Psoas muscle (tissue), 8 donors: Measurements from ENCODE around the gene TMPRSS3. TPM values are rescaled to one million over a fixed set of nuclear protein-coding genes. Genes with fewer than 3 reads are reported as not detected.

ENCODE experiments used
- ATAC-seq, 4 donors: fragments of 200-7000 bp; cut with Tn5 transposase; one replicate each; pipeline ENCODE4 v1.9.1; 2020; ENCODE audit warnings: moderate library complexity in 3 of 4, mild to moderate bottlenecking in 2 of 4
- DNase-seq, 2 donors: peaks; one replicate each; pipeline ENCODE4 v3.0.0-alpha.2; 2020
- H3K27ac ChIP-seq: fragments of 200-600 bp; one replicate; pipeline ENCODE4 v1.8.0; 2022
- H3K27me3 ChIP-seq, 3 donors: fragments of 200-600 bp in 1 of 3; one replicate each; pipeline versions ENCODE4 v1.6.1 to v1.8.0; 2013 to 2022; ENCODE audit warnings: low read length in 2 of 3, mild to moderate bottlenecking in 2 of 3, moderate library complexity in 1 of 3; ENCODE audit not compliant: insufficient read depth in 3 of 3
- H3K36me3 ChIP-seq, 2 donors: fragments of 200-600 bp in 1 of 2; one replicate each; pipeline versions ENCODE4 v1.6.1 to v1.8.0; 2013 to 2022; ENCODE audit warnings: low read depth in 1 of 2, mild to moderate bottlenecking in 1 of 2, moderate library complexity in 1 of 2; ENCODE audit not compliant: insufficient read depth in 1 of 2
- H3K4me1 ChIP-seq: fragments of 200-600 bp; one replicate; pipeline ENCODE4 v1.8.0; 2022
- H3K4me3 ChIP-seq: fragments of 200-600 bp; one replicate; pipeline ENCODE4 v1.8.0; 2022; ENCODE audit warnings: mild to moderate bottlenecking
- H3K9me3 ChIP-seq: fragments of 200-600 bp; one replicate; pipeline ENCODE4 v1.8.0; 2022
- CTCF ChIP-seq: fragments of 200-600 bp; IDR thresholded peaks from one replicate; pipeline ENCODE4 v1.8.0; 2022; ENCODE audit warnings: antibody characterized with exemption
- WGBS, 3 donors: extraction: QIAGEN DNeasy Blood & Tissue Kit; methylation state at CpG; one replicate each; pipeline versions ENCODE4 v1.1.6 to v1.1.7; 2013; 5-methylcytosine and 5-hydroxymethylcytosine counted together
- intact Hi-C, 2 donors: fragments of 100-400 bp; cut with DNase I; formaldehyde crosslinking; loops; one replicate each; pipeline versions ENCODE4 v1.11.0 to v1.14.2; 2022
- polyA plus RNA-seq, 3 donors: library from polyadenylated mRNA; stranded (reverse); fragments of 200-250 nt; gene quantifications; one replicate each; pipeline ENCODE4 v1.2.3, GENCODE V29; 2013
- total RNA-seq, 4 donors: library from RNA; stranded (reverse); fragmentation: NEBNext Ultra II Directional in 2 of 4; extraction: Animal tissue kit (Norgen Biotek cat#: 25700) in 2 of 4; gene quantifications; one replicate each; pipeline versions ENCODE4 v1.2.1 to v1.2.4, GENCODE V29; 2021 to 2023
- donor health status: healthy with polysubstance abuse.
- donor health status: DM: no; HTN: no; CAD: no; lungs with moderate emphysema.
- donor health status: Bipolar disorder and iron deficiency.
- donor health status: healthy.
- donor health status: DM: yes; HTN: yes; CAD: no.
- donor health status: DM: no; HTN: no; CAD: no.
- donor health status: DM: no; HTN: no; CAD: no.
- donor health status: DM: yes; HTN: yes; CAD: no.

TMPRSS3 gene
- total and polyA plus RNA-seq, 7 donors = 0.25 TPM; not detected in 6

- H3K9me3 ChIP-seq = peaks cover 4% of the 10 kb centered on the region
- WGBS, 3 donors = 64 to 78% (median 71%) methylated on average over 11 of the region's 11 CpGs
- ATAC-seq (no peak), DNase-seq (no peak)
- intact Hi-C loops = no loop called here
- H3K4me3 ChIP-seq = no peak overlapping the region
- TF ChIP-seq CTCF = no peak
- no peak overlapping the region for H3K27ac ChIP-seq
- H3K4me1 ChIP-seq = no peaks in the 10 kb centered on the region
- H3K36me3 ChIP-seq = no peaks in the 10 kb centered on the region
- H3K27me3 ChIP-seq = peaks cover 0 to 22% (median 7%) of the 10 kb centered on the region in 3 donors
These were observed 45.4 kb downstream of the TMPRSS3 start for GRCh38 chr21:42350318-42350910.

- Histone ChIP-seq H3K4me3 (no peak overlapping the region), H3K4me1 (no peaks in the 10 kb centered on the region), H3K36me3 (no peaks in the 10 kb centered on the region), H3K9me3 (peaks cover under 1% of the 10 kb centered on the region), H3K27ac (no peak overlapping the region), H3K27me3 (peaks cover 0 to 22% (median 7%) of the 10 kb centered on the region in 3 donors)
- 82 to 85% (median 85%) methylated on average over 14 of the region's 14 CpGs for WGBS, 3 donors
- ATAC-seq = no peak
- intact Hi-C loops = no loop called here
- no peak for DNase-seq
- TF ChIP-seq CTCF = no peak
These were observed 46.2 kb downstream of the TMPRSS3 start for GRCh38 chr21:42349420-42350317.

DNA sequence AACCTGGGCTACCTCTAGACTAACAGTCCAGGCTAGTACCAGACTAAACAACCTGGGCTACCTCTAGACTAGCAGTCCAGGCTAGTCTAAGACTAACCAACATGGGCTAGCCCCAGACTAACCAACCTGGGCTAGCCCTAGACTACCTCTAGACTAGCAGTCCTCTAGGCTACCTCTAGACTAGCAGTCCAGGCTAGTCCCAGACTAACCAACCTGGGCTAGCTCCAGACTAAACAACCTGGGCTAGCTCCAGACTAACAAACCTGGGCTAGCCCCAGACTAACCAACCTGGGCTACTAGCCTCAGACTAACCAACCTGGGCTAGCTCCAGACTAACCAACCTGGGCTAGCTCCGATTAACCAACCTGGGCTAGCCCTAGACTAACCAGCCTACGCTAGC lies 47.1 kb downstream of the TMPRSS3 start:
- intact Hi-C loops = no loop called here
- DNase-seq (no peak), ATAC-seq (no peak)
- no peak overlapping the region for H3K4me3 ChIP-seq
- H3K9me3 ChIP-seq = no peaks in the 10 kb centered on the region
- H3K27me3 ChIP-seq = peaks cover 0 to 22% (median 7%) of the 10 kb centered on the region in 3 donors
- 95 to 97% (median 97%) methylated on average over 2 of the region's 2 CpGs for WGBS, 3 donors
- H3K4me1 ChIP-seq = no peaks in the 10 kb centered on the region
- no peak overlapping the region for H3K27ac ChIP-seq
- H3K36me3 ChIP-seq = no peaks in the 10 kb centered on the region
- no peak for TF ChIP-seq CTCF

DNA sequence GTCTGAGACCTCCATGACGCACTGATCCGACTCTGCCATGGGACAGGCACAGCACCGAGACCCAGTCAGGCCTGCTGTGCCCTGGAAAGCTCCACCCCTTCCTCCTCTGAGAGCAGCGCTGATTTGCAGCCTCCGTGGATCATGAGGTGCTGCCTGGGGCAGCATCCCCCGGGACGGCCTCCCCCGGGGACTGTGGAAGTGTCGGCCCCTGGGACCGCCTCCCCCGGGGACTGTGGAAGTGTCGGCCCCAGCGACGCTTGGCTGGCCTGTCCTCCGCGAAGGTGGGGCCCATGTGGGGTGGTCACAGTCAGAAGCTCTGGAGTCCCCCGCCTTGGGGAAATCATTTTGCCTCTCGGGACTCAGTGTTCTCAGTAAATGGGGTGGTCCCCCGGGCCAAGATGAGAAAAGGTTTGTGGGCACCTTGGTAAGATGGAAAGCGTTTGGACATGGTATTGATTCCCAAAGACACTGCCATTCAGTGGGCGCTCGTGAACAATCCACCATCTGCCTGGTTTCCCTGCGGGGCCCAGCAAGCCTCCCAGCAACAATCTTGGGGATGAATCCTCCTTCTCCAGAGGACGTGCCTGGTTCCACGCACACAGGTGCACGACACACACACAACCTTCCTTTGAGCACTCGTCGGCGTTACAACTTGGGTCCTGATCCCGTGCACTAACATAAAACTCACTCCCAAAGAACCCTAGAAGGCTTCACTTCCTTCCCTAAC lies 48.1 kb downstream of the TMPRSS3 start:
- 81 to 85% (median 84%) methylated on average over 29 to 30 of the region's 30 CpGs for WGBS, 3 donors
- no peak for TF ChIP-seq CTCF

More for the DNA sequence above, 48.1 kb downstream of the TMPRSS3 start:
- Histone ChIP-seq H3K36me3 (no peaks in the 10 kb centered on the region), H3K4me1 (no peaks in the 10 kb centered on the region), H3K27ac (no peak overlapping the region), H3K9me3 (no peaks in the 10 kb centered on the region), H3K27me3 (peaks cover 0 to 18% (median 7%) of the 10 kb centered on the region in 3 donors), H3K4me3 (no peak overlapping the region)
- ATAC-seq (no peak), DNase-seq (no peak)
- intact Hi-C loops = no loop called here
